Hepatocyte (in vitro differentiated cells): Measurements from ENCODE around the gene DUS2.
"Not testable (repeated sequence)": the region's sequence is repeated elsewhere in the genome, so short reads cannot be mapped to it uniquely, and the experiment has no call there.

Experiments
- EZH2phosphoT487 ChIP-seq: fragments of 200-600 bp; sonication (generic); IDR thresholded peaks from one replicate; pipeline ENCODE4 v1.6.1; 2018; ENCODE audit warnings: antibody characterized with exemption, mild to moderate bottlenecking, low read depth, moderate library complexity; ENCODE audit not compliant: unreplicated experiment, severe bottlenecking
- TF ChIP-seq, protein P1 (sequence below): fragments of 200-600 bp; sonication (generic); IDR thresholded peaks from 2 replicates; pipeline ENCODE4 v1.5.1; 2016; ENCODE audit warnings: antibody characterized with exemption, mild to moderate bottlenecking; ENCODE audit not compliant: poor library complexity

DNA sequence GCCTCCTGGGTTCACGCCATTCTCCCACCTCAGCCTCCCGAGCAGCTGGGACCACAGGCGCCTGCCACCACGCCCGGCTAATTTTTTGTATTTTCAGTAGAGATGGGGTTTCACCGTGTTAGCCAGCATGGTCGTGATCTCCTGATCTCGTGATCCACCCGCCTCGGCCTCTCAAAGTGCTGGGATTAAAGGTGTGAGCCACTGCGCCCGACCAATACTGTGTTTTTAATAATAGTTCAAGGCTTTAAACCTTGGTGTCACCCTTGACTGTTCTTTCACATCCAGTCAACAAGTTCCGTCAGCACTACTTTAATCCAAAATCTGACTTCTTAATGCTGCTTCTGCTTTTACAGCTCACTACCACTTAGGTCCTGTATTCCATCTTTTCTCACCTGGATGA is 95.9 kb downstream of the DUS2 start:
- TF ChIP-seq, protein P1, sequence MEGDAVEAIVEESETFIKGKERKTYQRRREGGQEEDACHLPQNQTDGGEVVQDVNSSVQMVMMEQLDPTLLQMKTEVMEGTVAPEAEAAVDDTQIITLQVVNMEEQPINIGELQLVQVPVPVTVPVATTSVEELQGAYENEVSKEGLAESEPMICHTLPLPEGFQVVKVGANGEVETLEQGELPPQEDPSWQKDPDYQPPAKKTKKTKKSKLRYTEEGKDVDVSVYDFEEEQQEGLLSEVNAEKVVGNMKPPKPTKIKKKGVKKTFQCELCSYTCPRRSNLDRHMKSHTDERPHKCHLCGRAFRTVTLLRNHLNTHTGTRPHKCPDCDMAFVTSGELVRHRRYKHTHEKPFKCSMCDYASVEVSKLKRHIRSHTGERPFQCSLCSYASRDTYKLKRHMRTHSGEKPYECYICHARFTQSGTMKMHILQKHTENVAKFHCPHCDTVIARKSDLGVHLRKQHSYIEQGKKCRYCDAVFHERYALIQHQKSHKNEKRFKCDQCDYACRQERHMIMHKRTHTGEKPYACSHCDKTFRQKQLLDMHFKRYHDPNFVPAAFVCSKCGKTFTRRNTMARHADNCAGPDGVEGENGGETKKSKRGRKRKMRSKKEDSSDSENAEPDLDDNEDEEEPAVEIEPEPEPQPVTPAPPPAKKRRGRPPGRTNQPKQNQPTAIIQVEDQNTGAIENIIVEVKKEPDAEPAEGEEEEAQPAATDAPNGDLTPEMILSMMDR: not testable (repeated sequence)
- TF ChIP-seq EZH2phosphoT487: not testable (repeated sequence)
